NOMO-1 (cell line): ENCODE measurements around the gene TAB2.
"Not testable (repeated sequence)": the region's sequence is repeated elsewhere in the genome, so short reads cannot be mapped to it uniquely, and the experiment has no call there.

Experiments used
- DNase-seq, 2 experiments: peaks; one replicate each; lab custom pipeline; 2025; ENCODE audit not compliant: unreplicated experiment in 2 of 2; lab: John Stamatoyannopoulos, UW

TAB2 gene

DNA sequence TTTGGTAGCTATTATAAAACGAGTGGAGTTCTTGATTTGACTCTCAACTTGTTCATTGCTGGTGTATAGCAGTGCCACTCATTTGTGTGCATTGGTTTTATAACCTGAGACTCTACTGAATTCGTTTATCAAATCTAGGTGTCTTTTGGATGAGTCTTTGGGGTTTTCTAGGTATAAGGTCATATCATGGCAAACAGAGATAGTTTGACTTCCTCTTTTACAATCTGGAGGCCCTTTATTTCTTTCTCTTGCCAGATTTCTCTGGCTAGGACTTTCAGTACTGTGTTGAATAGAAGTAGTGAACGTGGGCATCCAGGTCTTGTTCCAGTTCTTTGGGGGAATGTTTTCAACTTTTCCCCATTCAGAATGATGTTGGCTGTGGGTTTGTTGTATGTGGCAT, 121.3 kb downstream of the TAB2 start:
- DNase-seq = no peak

DNA sequence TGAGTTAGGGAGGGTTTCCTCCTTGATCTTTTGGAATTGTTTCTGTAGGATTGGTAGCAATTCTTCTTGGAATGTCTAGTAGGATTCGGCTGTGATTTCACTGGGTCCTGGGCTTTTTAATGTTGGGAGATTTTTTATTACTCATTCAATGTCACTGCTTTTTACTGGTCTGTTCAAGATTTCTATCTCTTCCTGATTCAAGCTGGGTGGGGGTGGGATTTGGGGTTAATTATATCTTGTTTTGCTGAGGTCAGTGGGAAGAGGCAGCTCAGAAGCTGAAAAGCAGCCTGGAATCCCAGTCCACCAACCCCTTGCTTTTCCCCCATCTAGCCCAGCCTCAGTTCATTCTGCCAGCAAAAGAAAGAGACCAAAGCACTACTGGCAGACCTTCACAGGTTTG, 122.1 kb downstream of the TAB2 start:
- DNase-seq = no peak

DNA sequence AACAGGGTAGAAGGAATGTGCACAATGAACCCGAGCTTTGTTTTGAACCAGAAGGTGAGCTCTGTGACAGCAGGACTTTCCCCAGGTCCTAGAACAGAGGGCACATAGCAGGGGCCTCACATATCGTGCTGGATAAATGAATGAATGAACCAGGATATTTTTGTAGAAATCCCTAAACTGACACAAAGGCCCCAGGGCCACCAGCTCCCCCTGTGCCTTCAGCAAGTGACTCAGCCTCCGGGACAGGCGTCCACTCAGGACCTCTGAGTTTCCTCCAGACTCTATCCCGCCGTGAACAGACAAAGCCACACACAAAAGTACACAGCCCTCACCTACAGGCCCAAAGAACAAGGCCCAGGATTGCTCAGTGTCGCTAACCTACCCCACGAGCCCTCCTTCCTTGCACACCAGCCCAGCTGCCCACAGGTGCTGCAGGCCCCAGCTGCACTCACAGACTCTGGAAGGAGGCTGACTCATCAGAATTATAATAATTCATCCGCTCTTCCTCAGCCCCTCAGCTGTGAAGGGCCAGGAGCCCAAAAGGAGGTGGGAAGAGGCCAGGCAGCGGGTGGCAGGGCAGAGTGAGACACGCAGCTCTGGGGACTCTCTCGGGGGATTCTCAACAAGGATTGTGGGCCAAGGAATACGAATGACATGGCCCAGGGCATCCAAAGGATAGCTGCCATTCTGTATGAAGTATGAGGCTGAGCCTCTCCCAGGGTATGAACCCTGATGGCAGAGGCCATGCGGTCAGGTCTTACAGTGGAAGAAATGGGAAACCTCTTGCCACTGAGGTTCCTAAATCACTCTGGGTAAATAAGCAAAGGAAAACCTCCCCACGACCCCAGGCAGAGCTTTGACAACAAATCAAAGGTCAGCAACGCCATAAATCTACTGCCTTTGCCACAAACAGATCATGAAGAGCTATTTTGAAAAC, 123.5 kb downstream of the TAB2 start:
- DNase-seq = no peak

DNA sequence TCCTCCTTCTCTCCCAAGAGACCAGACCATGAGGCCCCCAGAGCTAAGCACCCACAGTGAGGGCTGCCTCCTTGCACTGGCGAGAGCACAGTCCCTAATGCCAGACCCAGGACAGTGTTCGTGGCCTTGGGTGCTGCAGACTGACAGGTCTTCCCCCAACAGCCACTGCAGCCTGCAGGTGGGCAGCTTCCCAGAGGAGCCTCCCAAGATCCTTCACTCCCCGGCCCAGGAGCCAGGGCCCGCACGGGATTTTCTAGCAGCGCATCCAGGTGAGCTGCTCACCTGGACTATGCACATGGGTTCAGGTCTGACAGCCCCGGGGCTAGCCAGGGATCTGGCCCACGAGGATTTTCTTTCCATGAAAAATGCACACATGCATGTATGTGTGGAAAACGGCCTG, 124.2 kb downstream of the TAB2 start:
- no peak for DNase-seq

DNA sequence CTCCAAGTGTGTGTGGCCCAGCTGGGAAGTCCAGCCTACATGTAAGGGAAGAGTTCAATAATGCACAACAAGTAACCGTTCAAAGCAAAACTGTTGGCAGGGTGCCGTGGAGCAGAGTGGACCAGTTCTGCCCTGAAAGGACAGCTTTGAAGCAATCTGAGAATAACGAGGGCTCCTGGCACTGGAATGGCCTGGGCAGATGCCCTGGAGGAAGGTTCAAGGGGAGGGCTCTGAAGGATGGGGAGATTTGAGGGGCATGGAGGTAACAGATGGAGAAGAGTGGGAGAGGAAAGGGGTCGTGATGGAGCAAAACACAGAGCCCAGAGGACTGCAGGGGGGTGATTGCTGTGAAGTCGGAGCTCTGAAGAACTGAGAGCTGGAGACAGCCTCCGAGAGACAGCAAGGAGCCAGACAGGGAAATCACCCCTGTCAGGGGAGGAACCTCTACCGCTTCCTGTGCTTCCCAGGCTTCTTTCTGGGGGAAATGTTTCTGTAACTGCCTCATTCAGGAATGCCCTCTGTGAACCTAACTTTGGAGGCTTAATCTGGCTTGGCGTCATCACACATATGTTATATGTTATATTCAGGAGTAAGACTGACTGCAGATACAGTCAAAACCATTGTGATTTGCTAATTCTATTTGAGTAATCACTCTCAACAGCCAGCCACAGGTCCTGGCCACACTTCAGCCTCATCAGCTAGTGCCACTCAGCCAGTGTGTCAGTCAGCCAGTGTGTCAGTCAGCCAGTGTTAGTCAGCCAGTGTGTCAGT, 126.1 kb downstream of the TAB2 start:
- DNase-seq = no peak

DNA sequence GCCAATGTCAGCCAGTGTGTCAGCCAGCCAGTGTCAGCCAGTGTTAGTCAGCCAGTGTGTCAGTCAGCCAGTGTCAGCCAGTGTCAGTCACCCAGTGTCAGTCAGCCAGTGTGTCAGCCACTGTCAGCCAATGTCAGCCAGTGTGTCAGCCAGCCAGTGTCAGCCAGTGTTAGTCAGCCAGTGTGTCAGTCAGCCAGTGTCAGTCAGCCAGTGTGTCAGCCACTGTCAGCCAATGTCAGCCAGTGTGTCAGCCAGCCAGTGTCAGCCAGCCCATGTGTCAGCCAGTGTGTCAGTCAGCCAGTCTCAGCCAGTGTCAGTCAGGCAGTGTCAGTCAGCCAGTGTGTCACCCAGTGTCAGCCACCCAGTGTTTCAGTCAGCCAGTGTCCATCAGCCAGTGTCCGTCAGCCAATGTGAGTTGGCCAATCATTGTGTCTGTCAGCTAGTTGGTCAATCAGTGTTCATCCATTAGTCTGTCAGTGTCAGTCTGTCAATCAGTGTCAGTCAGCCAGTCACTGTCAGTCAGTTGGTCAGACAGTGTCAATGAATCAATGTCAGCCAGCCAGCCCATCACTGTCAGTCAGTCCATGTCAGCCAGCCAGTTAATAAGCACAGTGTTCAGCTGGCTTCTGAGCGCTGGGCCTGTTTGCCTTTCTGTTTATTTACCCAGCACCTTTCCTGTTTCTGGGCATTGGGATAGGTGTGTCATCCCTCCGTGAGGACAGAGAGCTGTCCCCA, 127.0 kb downstream of the TAB2 start:
- DNase-seq = not testable (repeated sequence)

DNA sequence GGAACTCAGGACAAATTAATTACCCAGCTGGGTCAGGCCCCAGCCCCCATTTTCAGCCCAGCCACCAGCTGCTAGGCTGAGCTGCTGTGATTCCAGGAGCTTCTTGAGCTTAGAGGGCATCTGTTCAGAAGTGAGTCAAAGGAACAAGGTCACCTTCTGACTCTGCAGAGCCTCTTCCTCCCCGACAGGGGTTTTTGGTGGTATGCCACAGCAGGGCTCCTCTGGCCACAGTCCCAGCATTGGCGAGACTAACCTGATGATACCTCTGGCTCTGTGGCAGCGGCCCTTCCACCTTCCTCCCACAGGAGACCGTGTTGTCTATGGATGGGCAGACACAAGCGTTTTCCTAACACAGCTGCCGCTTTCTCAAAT, 127.6 kb downstream of the TAB2 start:
- no peak for DNase-seq

DNA sequence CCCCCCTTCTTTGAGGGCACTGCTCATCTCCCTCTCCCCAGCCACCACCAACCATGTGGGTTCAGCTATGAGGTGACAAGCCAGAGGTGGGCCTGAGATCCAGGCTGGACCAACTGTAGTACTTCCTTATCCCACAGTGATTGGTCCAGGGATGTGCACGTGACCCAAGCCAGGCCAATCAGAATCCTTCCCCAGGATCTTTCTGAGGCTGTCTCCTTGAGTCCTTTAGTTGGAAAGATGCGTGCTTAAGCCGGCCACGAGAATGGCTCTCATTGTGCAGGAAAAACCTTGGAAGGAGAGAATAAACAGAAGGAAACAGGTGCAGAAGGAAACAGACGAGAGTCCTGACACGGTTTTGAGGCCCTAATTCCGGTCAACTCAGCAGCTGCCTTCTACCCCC, 128.1 kb downstream of the TAB2 start:
- DNase-seq = no peak

DNA sequence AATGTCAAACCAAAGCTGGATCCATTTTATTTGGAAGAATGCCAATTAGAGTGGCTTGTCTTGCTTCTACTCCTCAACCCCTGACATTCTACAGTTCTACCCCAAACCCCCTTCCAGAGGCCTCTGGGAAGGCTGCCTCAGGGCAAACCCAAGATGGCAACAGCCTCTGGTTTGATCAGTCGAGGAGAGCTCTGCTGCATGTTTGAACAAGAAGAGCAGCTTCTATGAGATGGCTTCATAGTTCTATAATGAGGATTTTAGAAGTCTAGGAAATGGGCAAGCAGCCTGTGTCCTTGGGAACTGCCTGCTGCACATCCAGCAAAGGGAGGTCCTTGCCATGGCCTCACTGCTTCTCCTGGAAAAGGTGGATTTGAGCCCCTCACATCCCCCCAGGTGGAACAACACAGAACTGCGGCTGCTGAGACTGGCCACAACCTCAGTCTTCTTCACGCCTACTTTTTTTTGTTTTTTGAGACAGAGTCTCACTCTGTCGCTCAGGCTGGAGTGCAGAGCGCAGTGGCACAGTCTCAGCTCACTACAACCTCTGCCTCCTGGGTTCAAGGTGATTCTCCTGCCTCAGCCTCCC, 129.4 kb downstream of the TAB2 start:
- DNase-seq = no peak

DNA sequence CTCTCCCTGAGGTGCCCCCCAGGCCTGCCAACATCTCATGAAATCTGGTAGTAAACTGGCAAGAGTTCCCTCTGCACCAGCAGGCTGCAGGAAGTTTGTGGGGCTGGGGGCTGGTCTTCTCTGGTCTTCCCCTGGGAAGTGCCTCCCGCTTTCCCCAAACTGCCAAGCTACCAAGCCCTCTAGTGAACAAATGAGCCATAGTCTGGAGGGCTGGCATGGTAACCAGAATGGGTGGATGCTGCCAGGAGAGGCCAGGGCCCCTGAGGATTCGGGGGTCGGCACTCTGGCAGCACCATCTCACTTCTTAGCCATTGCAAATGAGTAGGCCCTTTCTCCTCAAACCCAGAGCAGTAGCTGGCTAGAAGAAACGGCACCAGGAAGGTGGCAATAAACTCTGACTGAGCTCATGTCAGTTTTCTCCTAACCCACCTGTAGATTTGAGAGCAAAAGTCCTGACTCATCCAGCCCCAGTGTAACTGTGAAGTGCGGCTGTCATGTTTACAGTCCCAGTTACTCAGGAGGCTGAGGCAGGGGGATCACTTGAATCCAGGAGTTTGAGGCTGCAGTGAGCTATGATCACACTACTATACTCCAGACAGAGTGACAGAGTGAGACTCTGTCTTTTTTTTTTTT, 131.4 kb downstream of the TAB2 start:
- DNase-seq = no peak

DNA sequence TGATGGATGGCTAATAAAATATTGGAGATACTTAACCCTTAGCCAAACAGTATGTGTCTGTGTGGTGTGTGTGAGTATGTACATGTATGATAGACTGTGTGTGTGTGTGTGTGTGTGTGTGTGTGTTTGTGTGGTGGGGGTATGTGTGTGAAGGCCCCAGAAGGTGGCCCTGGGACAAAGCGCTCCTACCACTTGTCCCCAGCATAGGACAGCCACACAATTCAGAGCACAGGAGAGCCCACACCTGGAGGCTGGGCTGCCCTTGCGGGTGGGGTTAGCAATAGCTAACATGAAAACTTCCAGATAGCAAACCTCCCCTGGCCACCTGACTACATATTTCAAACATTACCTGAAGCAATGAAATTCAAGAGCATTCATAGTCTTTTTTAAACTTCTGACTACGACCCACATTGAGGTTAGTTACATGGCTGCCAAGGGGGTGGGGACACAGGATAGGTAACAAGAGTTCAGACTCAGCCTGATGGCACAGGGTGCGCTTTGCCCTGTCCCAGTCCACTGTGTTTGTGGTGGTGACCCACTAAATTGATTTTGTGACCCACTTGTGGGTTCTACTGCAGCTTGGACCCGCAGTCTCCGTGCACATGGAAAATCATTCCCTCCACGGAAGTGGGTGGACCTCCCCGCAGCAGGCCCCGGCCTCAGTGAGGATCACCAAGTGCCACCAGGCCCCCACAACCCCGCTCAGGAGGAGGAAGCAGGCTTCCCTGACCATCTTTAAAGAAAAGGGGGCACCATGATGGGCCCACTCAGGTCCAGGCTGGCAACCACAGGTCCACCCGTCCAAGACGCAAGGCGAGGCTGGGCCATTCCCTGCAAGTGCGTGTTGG, 132.5 kb downstream of the TAB2 start:
- no peak for DNase-seq

DNA sequence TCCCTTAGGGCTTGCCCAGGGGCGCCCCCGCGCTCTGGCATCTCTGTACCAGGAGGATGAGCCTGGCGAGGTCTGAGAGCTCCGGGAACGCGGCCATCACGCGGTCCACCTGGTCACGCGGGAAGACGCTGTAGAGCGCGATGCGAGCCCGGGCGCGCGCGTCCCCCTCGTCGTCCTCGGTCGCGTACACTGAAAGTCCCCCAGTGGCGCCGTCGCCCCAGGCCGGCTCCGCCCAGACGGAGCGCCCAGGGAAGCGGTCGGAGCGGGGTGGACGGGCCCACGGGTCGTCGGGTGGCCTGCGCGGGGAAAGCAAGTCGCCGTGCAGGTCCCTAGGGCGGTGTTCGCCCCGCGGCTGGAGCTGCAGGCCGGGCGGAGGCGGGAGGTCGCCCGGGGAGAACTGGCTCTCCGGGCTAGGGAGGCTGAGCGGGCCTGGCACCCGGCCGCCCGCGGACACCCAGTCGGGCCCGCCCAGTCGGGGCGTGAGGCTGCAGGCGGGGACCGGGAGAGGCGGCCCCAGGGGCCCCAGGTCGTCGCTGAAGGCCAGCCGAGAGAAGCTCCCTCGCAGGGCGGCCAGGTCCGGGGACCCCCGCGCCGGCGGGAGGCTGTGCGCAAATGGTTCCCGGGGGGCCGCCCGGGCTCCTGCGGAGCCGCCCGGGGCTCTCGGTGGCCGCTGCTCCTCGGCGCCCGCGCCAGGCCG, 133.3 kb downstream of the TAB2 start:
- no peak for DNase-seq

DNA sequence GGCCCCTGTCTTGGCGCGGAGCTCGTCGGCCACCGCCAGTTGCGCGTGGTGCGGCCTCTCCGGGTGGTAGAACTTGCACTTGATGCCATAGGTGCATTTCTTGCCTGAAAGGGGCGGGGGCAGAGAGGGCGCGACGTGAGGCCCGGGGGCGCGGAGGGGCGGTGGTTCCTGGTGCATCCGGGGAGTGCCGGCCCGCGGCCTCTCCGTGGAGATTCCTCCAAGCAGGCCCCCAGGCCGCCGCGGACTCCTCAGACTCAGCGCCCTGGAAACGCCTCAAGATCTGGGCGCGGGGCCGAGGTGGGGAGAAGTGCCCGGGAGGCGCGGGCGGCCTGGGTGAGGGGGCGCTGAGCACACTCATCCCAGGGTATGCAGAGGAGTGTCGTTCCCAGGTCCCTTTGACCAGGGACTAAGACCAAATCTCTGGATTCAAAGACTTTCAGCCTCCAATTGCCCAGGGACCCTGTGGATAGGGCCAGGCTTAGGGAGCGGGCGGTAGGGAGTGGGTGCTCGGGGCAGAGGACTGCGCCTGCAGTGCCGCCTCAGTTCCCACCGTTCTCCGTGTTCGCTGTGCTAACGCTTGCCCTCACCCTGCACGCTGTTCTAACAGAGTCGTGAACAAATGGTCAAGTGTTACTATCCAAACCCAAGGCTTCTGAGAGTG, 134.0 kb downstream of the TAB2 start:
- DNase-seq = no peak

DNA sequence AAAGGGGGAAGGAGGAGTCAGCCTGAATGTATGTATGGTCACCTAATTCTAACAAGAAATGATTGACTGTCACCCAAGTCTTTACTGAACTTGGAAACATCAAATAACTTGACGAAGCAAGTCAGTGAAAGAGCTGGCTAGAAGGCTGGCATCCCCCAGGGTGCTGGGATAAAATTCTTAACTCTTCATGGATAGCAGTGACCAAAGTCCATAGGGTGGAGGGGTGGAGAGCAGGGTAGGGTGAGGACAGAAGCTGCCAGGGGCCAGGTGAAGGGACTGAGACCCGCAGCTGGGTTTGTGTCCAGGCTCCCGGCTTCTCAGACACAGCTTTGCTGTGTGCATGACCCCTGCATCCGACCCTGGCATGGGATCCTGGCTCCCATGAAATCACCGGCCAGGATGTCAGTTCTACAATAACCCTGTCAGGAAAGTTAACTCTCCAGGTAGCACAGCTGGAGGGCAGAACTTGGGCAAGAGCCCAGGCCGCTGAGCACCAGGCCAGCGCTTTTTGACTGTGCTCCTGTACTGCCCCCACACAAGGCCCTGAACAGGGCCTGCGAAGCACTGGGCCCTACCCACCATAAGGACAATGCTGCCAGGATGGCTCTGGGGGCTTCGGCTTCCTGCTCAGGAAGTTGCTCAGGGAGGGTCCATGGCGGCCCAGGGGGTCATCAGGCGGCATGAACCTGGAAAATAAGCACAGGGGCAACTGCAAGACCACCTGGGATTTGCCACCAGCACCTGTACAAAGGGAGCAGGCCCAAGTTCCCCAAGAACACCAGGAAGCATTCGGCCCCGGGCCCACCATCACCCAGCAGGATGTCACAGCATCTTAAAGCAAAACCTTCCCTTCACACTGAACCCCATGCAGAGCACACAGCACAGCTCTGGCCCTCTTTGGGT, 134.8 kb downstream of the TAB2 start:
- no peak for DNase-seq

DNA sequence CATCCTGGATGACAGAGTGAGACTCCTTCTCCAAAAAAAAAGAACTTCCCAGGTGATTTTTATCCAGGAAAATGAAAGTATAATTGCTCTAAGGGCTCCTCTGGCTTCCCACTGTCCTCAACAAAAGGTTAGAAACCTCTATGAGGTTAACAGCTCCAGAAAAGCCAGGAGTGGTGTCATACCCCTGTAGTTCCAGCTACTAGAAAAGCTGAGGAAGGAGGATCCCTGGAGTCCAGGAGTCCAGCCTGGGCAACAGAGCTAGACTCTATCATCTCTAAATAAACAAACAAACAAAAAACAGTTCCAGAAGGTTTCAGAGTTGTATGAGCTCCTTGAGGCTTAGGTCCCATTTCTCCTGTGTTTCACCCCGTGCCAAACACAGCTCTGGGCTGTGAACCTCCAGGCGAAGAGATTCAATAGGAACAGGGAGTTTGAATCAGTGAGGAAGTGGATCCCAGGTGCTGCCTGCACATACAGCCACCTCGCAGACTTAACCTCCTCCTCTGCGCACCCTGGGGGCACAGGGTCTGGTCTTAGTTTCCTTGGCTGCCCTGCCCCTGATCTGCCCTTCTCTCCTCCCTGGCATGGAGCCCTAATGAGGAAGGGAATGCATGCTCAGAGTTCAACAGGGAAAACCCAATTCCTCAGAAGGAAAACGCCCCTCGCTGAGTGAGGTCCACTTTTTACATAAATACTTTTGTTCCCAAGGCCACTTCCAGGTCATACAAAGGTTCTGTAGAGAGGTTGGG, 136.3 kb downstream of the TAB2 start:
- DNase-seq = no peak

DNA sequence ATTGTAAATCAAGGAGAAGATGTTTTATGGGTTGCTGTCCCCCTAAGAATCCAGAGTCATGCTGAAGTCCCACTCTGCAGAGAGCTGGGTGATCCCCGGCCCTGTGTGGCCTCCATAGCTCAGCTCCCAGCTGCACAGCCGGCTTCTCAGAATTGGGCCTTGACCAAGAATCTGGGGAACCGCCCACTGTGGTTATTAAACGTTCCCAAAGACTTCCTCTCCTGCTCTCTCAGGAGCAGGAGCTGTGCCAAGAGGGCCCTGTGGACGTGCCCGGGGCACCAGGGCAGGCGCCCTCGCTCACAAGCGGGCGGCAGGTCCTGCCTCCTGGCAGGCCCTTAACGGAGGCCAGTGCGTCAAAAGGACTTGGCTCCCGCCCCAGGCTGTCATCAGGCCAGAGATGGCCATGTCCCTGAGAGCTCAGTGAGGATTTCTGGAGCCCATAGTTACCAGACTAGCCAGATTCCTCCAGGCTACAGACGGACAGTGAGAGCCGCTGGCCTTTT, 136.9 kb downstream of the TAB2 start:
- no peak for DNase-seq
